Measurements from ENCODE around the gene CIAO2A.

Gene CIAO2A

DNA sequence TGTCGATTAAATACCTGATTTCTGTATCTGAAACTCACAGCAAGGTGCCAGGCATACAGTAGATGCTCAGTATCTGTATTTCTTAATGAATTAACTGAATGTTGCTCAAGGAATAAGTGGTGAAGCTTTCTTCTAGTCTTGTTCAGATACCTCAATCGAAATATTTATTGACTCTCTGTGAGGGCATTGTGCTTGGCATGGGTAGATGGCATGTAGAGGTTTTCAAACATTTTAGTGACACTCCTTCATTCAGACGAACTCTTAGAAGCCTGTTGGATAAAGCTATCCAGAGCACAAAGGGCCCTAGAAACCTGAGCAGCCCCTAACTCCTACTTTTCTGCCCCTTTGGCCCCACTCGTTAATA, 1.8 kb upstream of the CIAO2A start:
- peaks cover 13% of the 10 kb centered on the region for H3K4me1 ChIP-seq
- peak overlapping the region; percentile 89 for H2AFZ ChIP-seq
- H3K27ac ChIP-seq = peak overlapping the region; percentile 60

DNA sequence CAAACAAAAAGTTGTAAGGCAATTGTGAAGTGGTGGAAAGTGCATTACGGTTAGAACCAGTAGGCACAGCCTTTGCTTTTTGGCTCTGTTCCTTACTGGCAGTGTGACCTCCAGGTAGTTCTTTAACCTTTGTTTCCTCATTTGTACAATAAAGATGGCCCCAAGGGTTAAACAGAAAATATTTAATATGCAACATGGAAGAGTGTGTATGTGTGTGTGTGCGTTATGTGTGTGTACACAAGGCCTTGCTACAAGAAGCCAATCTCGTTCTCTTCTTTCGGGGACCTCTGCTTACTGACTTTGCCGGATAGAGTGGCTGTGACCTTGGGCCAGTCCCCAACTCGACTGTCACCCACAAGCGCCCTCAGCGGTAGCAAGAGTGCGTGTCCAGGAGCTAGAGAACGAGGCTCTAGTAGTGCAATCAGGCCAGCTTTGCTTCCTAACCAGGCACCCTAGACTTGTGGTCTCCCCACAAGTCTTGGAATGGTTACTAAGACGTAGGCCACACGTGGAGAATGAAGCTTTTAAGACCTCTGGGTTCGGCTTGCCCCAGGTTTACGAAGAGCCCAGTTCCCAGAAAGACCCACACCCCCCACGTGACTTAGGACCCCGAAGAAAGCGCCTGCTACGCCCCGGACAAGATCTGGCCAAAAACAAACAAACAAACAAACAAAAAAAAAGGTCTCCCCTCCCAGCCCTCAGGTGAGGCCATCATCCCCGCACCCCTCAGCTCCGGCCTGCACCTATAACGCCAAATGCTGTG, 593 bp downstream of the CIAO2A start:
- Histone ChIP-seq H3K27ac (peak overlapping the region; percentile 91), H3K9ac (peak overlapping the region; percentile 11), H3K9me3 (ENCODE audit: control insufficient read depth, low read length) (no peaks in the 10 kb centered on the region), H3K27me3 (ENCODE audit: control insufficient read depth, insufficient read depth, low read length) (no peaks in the 10 kb centered on the region), H3K4me1 (peaks cover 6% of the 10 kb centered on the region), H2AFZ (peak overlapping the region; percentile 90), H3K36me3 (ENCODE audit: control insufficient read depth, insufficient read depth, low read length) (no peaks in the 10 kb centered on the region), H3K4me3 (ENCODE audit: low read depth, low read length) (peak overlapping the region; percentile 77), H3K4me2 (ENCODE audit: low read length) (peak overlapping the region; percentile 68), H3K79me2 (peaks cover 8% of the 10 kb centered on the region)
- no peak for TF ChIP-seq CTCF (IDR thresholded peaks at IDR 0.05)

More for the DNA sequence above, 1.8 kb upstream of the CIAO2A start:
- peak overlapping the region; percentile 89 for H3K4me3 ChIP-seq (ENCODE audit: low read depth, low read length)
- H3K9me3 ChIP-seq (ENCODE audit: control insufficient read depth, low read length) = no peaks in the 10 kb centered on the region
- no peak overlapping the region for H3K9ac ChIP-seq
- no peaks in the 10 kb centered on the region for H3K36me3 ChIP-seq (ENCODE audit: control insufficient read depth, insufficient read depth, low read length)
- H3K79me2 ChIP-seq = peaks cover 9% of the 10 kb centered on the region
- H3K4me2 ChIP-seq (ENCODE audit: low read length) = peak overlapping the region; percentile 54
- TF ChIP-seq CTCF (IDR thresholded peaks at IDR 0.05) = no peak
- H3K27me3 ChIP-seq (ENCODE audit: control insufficient read depth, insufficient read depth, low read length) = no peaks in the 10 kb centered on the region

DNA sequence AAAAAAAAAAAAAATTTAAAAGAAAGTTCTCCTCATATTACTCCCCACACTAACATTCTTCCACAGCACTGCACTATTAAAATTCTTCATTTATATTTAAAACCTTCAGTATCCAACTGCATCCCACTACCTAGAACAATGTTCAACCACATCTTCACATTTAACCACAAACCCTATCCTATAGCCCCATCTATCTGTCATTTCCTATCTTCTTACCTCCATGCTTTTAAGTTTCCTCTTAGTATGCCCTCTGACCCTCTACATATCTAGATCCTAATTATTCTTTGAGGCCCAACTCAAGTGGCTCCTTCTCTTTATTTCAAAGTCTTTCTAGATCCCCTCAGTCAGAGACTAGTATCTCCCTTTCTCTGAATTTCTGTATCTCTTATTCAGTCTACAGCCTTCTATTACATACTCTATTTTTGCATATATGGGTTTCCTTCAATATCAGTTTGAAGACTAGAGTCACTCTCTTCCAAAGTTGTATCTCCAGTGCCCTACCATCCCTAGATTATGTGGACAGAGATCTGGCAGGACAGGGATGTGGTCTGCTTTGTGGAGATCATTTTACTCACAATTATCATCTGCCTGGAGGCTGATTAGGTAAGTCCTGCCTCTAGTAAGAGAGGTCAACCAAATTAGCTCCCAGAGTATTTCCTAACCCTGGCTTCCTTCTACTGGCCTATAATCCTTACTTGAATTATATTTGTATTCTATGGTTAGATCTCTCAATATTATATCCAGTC, 1.4 kb downstream of the CIAO2A start:
- no peak overlapping the region for H3K9ac ChIP-seq
- H3K4me1 ChIP-seq = peaks cover 6% of the 10 kb centered on the region
- H3K27ac ChIP-seq = no peak overlapping the region
- H3K9me3 ChIP-seq (ENCODE audit: control insufficient read depth, low read length) = no peaks in the 10 kb centered on the region
- H3K79me2 ChIP-seq = peaks cover 8% of the 10 kb centered on the region
- no peaks in the 10 kb centered on the region for H3K36me3 ChIP-seq (ENCODE audit: control insufficient read depth, insufficient read depth, low read length)
- no peak for TF ChIP-seq CTCF (IDR thresholded peaks at IDR 0.05)
- peak overlapping the region; percentile 68 for H3K4me2 ChIP-seq (ENCODE audit: low read length)
- H2AFZ ChIP-seq = no peak overlapping the region
- peak overlapping the region; percentile 77 for H3K4me3 ChIP-seq (ENCODE audit: low read depth, low read length)
- no peaks in the 10 kb centered on the region for H3K27me3 ChIP-seq (ENCODE audit: control insufficient read depth, insufficient read depth, low read length)

- Histone ChIP-seq H3K79me2 (peaks cover 4% of the 10 kb centered on the region), H3K4me1 (peaks cover 6% of the 10 kb centered on the region), H3K27ac (no peak overlapping the region), H2AFZ (no peak overlapping the region), H3K4me2 (ENCODE audit: low read length) (no peak overlapping the region), H3K27me3 (ENCODE audit: control insufficient read depth, insufficient read depth, low read length) (no peaks in the 10 kb centered on the region), H3K9ac (no peak overlapping the region), H3K36me3 (ENCODE audit: control insufficient read depth, insufficient read depth, low read length) (no peaks in the 10 kb centered on the region), H3K4me3 (ENCODE audit: low read depth, low read length) (no peak overlapping the region), H3K9me3 (ENCODE audit: control insufficient read depth, low read length) (no peaks in the 10 kb centered on the region)
- TF ChIP-seq CTCF (IDR thresholded peaks at IDR 0.05) = no peak
Observed at GRCh38 chr15:64090527-64090926, 3.1 kb downstream of the CIAO2A start.

Measured in parathyroid adenoma (tissue), 2 donors.